Panc1 (cell line): ENCODE measurements around the gene WBP1L. TPM values are rescaled to one million over a fixed set of nuclear protein-coding genes. Genes with fewer than 3 reads are reported as not detected.

Source experiments
- ATAC-seq: fragments of 200-7000 bp; cut with Tn5 transposase; 2 replicates; pipeline ENCODE4 v1.9.1; 2020; ENCODE audit warnings: mild to moderate bottlenecking, moderate library complexity
- BruUV-seq: library from RNA; stranded (reverse); fragments of 400-500 nt; replicated peaks from 2 replicates; lab custom pipeline; 2021; lab: Mats Ljungman, UMichigan
- CTCF ChIA-PET: fragments of 300-600 bp; sonication (Branson Sonifier 250); formaldehyde crosslinking; loops from one replicate; lab custom pipeline; 2022; ENCODE audit warnings: antibody characterized with exemption; lab: Charles Lee
- POLR2A ChIA-PET: fragments of 300-600 bp; sonication (Branson Sonifier 250); formaldehyde crosslinking; loops from one replicate; lab custom pipeline; 2022; ENCODE audit warnings: antibody characterized with exemption; lab: Charles Lee
- DNase-seq: peaks from one replicate; pipeline ENCODE4 v3.0.0-alpha.2; 2010; ENCODE audit warnings: low read depth, low spot score
- H3K27ac ChIP-seq: 2 replicates; pipeline ENCODE4 v1.5.1; 2011; ENCODE audit warnings: mild to moderate bottlenecking, low read length, inconsistent platforms
- H3K27me3 ChIP-seq: fragments of 200-500 bp; sonication (Bioruptor generic); 2 replicates; pipeline ENCODE4 v1.6.0; 2014; ENCODE audit warnings: low read length, inconsistent platforms; ENCODE audit not compliant: control insufficient read depth, insufficient read depth
- H3K36me3 ChIP-seq: fragments of 200-500 bp; sonication (Bioruptor generic); 2 replicates; pipeline ENCODE4 v1.5.1; 2014; ENCODE audit warnings: inconsistent platforms, mild to moderate bottlenecking, low read length, moderate library complexity; ENCODE audit not compliant: control insufficient read depth, insufficient read depth
- H3K4me1 ChIP-seq: 2 replicates; pipeline ENCODE4 v1.5.1; 2011; ENCODE audit warnings: inconsistent platforms, mild to moderate bottlenecking, low read length, moderate library complexity; ENCODE audit not compliant: control insufficient read depth, insufficient read depth
- H3K4me3 ChIP-seq, 2 experiments: 2 replicates each; pipeline ENCODE4 v1.5.1; 2011 to 2012; ENCODE audit warnings: low read depth in 2 of 2, low read length in 2 of 2, mild to moderate bottlenecking in 2 of 2, inconsistent platforms in 1 of 2, moderate library complexity in 1 of 2
- H3K9me3 ChIP-seq: fragments of 200-500 bp; sonication (Bioruptor generic); 2 replicates; pipeline ENCODE4 v1.5.1; 2014; ENCODE audit warnings: low read depth, mild to moderate bottlenecking, inconsistent platforms, low read length, moderate library complexity; ENCODE audit not compliant: control insufficient read depth, insufficient read depth
- POLR2AphosphoS5 ChIP-seq: IDR thresholded peaks from 2 replicates; pipeline ENCODE4 v1.6.1; 2012; ENCODE audit warnings: mild to moderate bottlenecking, low read depth, low read length, moderate library complexity
- SIN3A ChIP-seq: IDR thresholded peaks from 2 replicates; pipeline ENCODE4 v1.6.1; 2012; ENCODE audit warnings: low read depth, mild to moderate bottlenecking, low read length, moderate library complexity, borderline replicate concordance; ENCODE audit not compliant: insufficient read depth
- TCF7L2 ChIP-seq: IDR thresholded peaks from 2 replicates; pipeline ENCODE4 v1.6.1; 2011; ENCODE audit warnings: mild to moderate bottlenecking, low read depth, low read length, inconsistent platforms
- in situ Hi-C: cut with HindIII; loops from 2 replicates; pipeline ENCODE4 v1.10.0; 2016; ENCODE audit warnings: low sequenced_read_pairs, low pct_unique_long_range_greater_than_20kb
- intact Hi-C: fragments of 100-400 bp; cut with micrococcal nuclease; formaldehyde crosslinking; loops from one replicate; pipeline ENCODE4 v1.10.0; 2022; ENCODE audit not compliant: unreplicated experiment
- total RNA-seq: library from RNA; stranded (reverse); gene quantifications from one replicate; pipeline ENCODE4 v1.2.1, GENCODE V29; 2021; ENCODE audit not compliant: unreplicated experiment
- TF ChIP-seq, protein P1 (sequence below): fragments of 450-650 bp; IDR thresholded peaks from 2 replicates; pipeline ENCODE4 v1.5.1; 2017; ENCODE audit warnings: mild to moderate bottlenecking
- TF ChIP-seq, protein P2 (sequence below), 2 experiments: IDR thresholded peaks; 2 replicates each; pipeline ENCODE4 v1.6.1; 2011 to 2012; ENCODE audit warnings: low read depth in 2 of 2, control low read depth in 1 of 2, low read length in 1 of 2, mild to moderate bottlenecking in 1 of 2, moderate library complexity in 1 of 2; ENCODE audit not compliant: insufficient read depth in 1 of 2

Gene WBP1L
- total RNA-seq, 1 experiment from 2014 or later: 91.3 TPM

DNA sequence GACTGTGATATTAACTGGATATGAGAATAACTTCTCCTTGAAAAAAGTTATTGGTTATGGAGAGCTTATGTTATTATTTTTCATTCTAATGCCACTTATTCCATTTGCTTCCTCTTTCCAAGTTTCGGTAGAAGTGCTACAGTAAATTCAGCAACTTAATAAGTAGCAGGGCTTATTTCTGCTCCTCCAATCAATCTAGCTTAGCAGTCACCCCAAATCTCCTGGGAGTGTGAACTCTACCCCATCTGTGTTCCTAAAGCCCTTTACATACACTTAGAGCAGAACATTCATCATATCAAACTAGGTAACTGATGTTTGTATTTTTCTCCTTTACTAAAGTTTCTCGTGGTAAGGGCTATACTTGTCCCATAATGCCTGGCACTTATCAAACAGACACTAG, 38.2 kb upstream of the WBP1L start:
- Histone ChIP-seq H3K27ac (no peak overlapping the region), H3K9me3 (no peaks in the 10 kb centered on the region), H3K27me3 (no peaks in the 10 kb centered on the region), H3K4me1 (peaks cover 5% of the 10 kb centered on the region), H3K4me3 (no peak overlapping the region), H3K36me3 (no peaks in the 10 kb centered on the region)
- TF ChIP-seq, protein P1, sequence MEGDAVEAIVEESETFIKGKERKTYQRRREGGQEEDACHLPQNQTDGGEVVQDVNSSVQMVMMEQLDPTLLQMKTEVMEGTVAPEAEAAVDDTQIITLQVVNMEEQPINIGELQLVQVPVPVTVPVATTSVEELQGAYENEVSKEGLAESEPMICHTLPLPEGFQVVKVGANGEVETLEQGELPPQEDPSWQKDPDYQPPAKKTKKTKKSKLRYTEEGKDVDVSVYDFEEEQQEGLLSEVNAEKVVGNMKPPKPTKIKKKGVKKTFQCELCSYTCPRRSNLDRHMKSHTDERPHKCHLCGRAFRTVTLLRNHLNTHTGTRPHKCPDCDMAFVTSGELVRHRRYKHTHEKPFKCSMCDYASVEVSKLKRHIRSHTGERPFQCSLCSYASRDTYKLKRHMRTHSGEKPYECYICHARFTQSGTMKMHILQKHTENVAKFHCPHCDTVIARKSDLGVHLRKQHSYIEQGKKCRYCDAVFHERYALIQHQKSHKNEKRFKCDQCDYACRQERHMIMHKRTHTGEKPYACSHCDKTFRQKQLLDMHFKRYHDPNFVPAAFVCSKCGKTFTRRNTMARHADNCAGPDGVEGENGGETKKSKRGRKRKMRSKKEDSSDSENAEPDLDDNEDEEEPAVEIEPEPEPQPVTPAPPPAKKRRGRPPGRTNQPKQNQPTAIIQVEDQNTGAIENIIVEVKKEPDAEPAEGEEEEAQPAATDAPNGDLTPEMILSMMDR: no peak
- TF ChIP-seq TCF7L2: no peak
- TF ChIP-seq, protein P2, sequence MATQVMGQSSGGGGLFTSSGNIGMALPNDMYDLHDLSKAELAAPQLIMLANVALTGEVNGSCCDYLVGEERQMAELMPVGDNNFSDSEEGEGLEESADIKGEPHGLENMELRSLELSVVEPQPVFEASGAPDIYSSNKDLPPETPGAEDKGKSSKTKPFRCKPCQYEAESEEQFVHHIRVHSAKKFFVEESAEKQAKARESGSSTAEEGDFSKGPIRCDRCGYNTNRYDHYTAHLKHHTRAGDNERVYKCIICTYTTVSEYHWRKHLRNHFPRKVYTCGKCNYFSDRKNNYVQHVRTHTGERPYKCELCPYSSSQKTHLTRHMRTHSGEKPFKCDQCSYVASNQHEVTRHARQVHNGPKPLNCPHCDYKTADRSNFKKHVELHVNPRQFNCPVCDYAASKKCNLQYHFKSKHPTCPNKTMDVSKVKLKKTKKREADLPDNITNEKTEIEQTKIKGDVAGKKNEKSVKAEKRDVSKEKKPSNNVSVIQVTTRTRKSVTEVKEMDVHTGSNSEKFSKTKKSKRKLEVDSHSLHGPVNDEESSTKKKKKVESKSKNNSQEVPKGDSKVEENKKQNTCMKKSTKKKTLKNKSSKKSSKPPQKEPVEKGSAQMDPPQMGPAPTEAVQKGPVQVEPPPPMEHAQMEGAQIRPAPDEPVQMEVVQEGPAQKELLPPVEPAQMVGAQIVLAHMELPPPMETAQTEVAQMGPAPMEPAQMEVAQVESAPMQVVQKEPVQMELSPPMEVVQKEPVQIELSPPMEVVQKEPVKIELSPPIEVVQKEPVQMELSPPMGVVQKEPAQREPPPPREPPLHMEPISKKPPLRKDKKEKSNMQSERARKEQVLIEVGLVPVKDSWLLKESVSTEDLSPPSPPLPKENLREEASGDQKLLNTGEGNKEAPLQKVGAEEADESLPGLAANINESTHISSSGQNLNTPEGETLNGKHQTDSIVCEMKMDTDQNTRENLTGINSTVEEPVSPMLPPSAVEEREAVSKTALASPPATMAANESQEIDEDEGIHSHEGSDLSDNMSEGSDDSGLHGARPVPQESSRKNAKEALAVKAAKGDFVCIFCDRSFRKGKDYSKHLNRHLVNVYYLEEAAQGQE (IDR thresholded peaks at IDR 0.05; ENCODE audit: insufficient read depth in 1 of 2, low read depth in 2 of 2, low read length in 1 of 2): no peak
- TF ChIP-seq SIN3A: no peak
- TF ChIP-seq POLR2AphosphoS5: no peak
- no TSS peak for BruUV-seq
- ChIA-PET CTCF (no interaction called here), POLR2A (no interaction called here)
- in situ Hi-C loops: no loop called here
- DNase-seq (no peak), ATAC-seq (no peak)
- intact Hi-C loops: no loop called here

DNA sequence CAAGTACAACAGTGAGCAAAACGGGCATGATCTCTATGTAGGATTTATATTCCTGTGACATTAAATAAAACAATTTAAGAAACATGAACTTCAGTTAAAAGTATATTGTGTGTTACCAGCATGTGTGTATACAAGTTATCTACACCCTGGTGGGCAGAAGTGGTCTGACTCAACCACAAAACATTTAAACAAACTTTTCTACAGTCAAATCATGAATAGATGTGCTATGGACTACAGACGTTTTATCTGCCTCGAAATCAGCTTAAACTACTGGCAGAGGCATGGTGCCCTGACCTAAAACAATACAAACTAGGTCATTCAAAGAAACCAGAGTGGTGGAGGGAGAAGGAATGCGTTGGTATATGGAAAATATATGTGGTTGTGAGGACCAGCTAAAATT, 33.1 kb upstream of the WBP1L start:
- H3K4me1 ChIP-seq: peaks cover 31% of the 10 kb centered on the region
- H3K36me3 ChIP-seq: peaks cover 2% of the 10 kb centered on the region; the same call in 1 of the 2 replicates
- BruUV-seq: TSS peak; percentile 43
- CTCF ChIA-PET: interaction anchor here (0.5 kb wide), 1 partner anchor 191 kb away, joined by 3 read pairs; no protein-coding TSS in a partner anchor
- no peaks in the 10 kb centered on the region for H3K27me3 ChIP-seq
- POLR2A ChIA-PET: interaction anchor here (0.5 to 0.7 kb wide), 3 partner anchors 25 to 65 kb away, joined by 4 to 5 read pairs (median 4); no protein-coding TSS in a partner anchor
- no peaks in the 10 kb centered on the region for H3K9me3 ChIP-seq
- TF ChIP-seq POLR2AphosphoS5 (no peak), TCF7L2 (no peak), SIN3A (no peak)
- TF ChIP-seq, protein P2 (IDR thresholded peaks at IDR 0.05; ENCODE audit: insufficient read depth in 1 of 2, low read depth in 2 of 2, low read length in 1 of 2): no peak
- TF ChIP-seq, protein P1: no peak
- intact Hi-C loops: no loop called here
- no peak overlapping the region for H3K4me3 ChIP-seq
- ATAC-seq (no peak), DNase-seq (no peak)
- in situ Hi-C loops: no loop called here
- H3K27ac ChIP-seq: peak overlapping the region; percentile 53
